TTC549 (cell line): ENCODE results near the gene JAG2.

Source experiments
- FAIRE-seq: peaks from 2 replicates; lab custom pipeline; 2012; peaks lifted over from hg19 to GRCh38; lab: Jason Lieb, UNC

The JAG2 gene

GRCh38 chr14:105203057-105203531 is 34.5 kb upstream of the JAG2 start:
- no peak for FAIRE-seq

GRCh38 chr14:105201925-105202513 is 33.4 kb upstream of the JAG2 start:
- FAIRE-seq: no peak

GRCh38 chr14:105201156-105201924 is 32.8 kb upstream of the JAG2 start:
- no peak for FAIRE-seq

DNA sequence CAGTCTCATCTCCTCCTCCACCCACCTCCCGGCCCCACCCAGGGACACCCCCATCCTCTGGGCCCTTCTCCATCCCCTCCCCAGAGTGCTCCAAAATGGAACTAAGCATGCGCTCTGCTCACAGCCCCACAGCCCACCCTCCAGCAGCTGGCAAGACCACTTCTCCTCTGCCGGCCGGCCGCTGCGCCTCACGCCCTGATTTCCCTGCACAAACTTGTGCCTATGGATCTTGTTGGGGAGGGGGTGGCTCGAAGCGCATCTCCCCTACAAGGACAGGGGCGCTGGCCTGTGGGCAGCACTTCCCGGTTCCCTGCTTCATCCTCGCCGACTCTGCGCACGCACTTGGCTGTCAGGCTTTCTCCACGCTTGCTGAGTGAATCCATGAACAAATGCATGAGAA is 32.1 kb upstream of the JAG2 start:
- FAIRE-seq: no peak

DNA sequence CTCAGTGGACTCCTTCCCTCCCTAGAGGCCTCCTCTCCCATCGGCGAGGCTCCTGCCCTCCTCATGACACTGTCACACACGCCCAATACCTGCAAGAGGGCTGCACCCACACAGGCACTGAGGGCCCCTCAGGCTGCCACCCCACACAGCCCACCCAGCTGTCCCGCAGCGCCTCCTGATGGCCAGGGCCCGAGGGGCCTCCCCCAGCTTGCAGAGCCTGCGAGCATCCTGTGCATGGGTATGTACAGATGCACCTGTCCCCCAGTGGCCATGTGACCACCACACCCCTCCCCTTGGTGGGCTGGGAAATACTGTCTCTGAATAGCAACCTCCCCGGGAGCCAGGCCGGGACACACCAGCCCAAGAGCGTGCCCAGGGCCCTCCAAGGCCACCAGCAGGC is 31.5 kb upstream of the JAG2 start:
- FAIRE-seq: no peak

GRCh38 chr14:105199093-105199492 is 30.5 kb upstream of the JAG2 start:
- FAIRE-seq: no peak

DNA sequence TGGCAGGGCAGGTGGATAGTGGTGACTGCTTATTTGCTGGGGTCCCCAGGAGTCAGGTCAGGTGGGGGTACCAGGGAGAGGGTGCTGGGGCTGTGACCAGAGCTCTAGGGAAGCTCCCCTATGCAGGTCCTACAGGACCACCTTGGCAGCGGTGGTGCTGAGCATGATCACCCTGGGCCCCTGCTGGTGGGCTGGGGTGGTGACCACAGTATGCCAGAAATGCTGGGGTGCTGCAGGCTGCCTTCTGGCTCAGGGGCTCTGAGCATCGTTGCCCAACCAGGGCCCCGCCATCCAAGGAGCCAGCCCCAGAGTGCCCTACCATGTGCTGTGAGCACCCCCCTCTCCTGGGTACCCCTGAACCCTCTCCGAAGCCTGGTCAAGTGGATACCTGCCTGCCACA is 30.0 kb upstream of the JAG2 start:
- FAIRE-seq: no peak

- FAIRE-seq: no peak
Measured at GRCh38 chr14:105197211-105197641, 28.6 kb upstream of the JAG2 start.

DNA sequence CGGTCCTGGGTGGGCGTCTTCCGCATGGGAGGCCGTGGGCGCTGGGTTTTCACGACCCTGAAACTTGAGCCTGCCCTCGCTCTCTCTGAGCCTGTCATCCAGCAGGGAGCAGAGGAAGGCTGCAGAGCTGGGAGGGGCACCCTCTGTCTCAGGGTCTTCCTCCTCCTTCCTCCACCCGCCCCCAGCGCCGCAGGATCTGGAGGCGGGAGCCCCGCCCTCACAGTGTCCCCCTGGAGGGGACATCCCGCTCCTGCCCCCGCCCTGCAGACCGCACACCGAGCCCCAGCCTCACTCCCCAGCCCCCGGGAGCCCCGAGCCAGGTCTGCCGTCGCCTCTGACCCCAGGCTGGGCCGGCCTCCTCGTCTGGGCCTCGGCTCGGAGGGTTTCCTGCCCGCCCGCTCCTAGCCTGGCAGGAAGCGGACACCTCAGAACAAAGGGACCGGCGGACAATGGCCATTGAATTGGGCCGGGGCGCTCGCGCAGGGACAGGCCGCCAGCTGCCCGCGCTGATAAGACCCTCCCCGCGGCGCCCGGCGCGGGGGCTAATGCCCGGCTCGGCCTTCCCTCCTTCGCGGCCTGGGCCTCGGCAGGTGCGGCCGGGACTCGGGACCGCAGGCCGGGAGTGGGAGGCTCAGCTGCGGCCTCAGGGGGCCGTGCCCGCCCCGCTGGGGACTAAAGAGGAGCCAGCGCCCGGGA is 27.8 kb upstream of the JAG2 start:
- no peak for FAIRE-seq

GRCh38 chr14:105195522-105196264 is 27.1 kb upstream of the JAG2 start:
- FAIRE-seq: no peak

DNA sequence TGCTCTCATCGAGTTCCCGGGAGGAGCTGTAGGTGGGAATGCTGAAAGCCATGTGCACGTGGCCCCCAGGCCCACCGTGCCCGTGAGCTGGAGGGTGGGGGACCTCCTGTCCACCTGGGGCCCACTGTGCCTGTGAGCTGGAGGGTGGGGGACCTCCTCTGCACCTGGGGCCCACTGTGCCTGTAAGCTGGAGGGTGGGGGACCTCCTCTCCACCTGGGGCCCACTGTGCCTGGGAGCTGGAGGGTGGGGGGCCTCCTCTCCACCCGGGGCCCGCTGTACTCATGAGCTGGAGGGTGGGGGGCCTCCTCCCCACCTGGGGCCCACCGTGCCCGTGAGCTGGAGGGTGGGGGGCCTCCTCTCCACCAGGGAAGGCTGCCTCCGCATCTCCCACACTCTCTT is 26.5 kb upstream of the JAG2 start:
- FAIRE-seq: no peak

DNA sequence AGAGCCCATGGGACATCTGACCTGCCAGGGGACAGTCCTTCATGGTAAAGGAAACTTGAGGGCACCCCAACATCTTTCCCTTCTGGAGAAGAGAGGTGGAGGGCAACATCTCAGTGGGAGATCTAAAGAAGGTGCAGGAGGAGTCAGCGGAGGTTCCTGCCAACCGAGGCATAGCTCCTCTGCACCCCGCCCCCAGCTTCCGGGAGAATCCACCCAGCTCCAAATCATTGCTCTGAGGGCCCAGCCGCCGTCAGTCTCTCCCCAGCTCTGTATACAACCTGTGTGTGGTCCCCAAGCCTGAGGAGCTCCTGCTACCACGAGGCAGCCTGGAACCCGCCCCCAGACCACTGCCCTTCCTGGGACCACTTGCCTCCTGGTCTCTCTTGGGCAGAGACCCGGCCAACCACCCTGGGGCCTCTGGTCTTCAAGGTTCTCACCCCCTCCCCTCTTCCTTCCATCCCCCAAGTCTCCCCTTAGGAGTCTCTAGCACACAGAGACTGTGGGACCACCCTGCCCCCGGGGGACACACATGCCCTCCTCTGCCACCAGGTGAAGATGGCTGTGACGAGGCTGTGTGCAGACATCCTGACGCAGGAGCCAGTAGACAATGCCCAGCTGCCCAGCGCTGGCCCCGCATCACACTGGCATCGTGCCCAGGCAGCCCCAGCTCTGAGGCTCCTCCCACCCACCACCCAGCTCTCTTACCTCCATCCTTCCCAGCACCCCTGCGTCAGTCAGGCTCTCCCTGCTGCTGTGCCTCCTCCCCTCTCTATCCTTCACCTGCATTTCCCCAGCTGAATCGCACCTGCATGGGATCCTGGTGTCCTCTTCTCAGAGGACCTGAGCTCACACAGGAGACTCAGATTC is 25.6 kb upstream of the JAG2 start:
- no peak for FAIRE-seq

DNA sequence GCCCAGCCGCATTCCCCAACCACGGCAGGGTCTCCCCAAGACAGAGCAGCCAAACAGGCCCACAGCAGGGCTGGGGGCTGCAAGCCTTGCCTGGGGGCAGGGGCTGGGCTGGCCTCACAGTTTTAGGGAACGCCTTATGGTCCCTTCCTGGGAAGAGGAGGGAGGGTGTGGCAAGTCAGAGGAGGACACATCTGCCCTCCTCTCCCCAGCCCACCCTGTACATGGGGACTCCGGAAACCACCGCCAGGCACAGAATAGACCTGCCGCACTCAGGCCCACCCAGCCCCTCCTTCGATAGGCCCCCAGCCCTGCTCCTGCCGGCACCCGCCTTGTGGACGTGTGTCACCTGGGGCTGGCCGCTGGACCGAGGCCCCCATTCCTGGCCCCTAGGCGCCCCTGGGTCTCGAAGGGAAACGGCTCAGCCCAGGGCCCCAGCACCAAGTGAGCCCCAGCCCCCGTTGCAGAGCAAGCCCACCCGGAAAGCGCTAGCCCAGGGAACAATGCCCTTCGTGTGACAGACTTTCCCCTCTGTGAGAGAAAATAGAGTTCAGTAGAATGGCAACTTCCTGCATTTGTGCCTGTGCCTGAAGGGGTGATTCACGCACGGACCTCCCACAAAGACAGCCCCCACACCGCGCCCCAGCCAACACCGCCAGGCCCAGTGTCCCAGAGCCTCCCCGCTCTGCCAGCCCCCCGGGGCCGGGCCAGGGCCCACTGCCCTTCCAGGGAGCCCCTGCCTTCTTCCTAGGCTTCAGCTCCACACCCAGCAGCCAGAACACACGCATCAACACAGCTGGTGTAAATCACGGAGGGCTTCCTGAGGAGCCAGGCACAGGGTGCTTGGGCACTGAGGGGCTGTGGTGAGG is 24.5 kb upstream of the JAG2 start:
- no peak for FAIRE-seq

GRCh38 chr14:105187935-105188524 is 19.5 kb upstream of the JAG2 start:
- no peak for FAIRE-seq

DNA sequence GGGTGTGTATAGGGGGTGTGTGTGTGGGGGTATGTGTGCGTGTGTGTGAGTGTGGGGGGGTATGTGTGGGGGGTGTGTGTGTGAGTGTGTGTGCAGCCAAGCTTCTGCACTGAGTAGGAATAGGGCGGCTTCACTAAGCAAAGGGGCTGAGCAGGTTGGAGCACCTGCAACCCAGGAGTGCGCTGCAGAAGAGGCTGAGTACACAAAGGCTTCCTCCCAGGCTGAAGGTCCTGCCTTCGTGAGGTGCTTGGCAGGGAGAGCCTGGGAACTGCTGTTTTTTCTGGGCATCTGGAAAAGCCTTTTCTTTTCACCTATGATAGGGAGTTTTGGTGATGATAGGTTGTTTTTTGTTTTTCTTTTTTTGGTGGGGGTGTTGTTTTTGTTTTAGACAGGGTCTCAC is 18.5 kb upstream of the JAG2 start:
- FAIRE-seq: no peak

DNA sequence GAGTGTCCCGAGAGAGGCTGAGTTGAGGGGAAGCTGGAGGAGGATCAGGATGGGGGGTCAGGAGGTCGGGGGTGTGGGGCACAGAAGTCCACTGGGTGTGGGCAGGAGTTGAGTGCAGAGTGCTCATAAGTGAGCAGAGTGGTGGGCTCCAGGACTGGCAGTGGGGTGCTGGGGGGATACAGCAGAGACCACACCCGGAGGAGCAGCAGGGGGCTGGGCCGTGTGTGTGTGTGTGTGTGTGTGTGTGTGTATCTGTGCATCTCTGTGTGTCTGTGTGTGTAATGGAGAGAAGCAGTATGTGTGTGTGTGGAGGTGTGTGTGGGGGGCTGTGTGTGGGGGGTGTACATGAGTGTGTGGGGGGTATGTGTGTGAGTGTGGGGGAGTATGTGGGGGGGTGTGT is 17.4 kb upstream of the JAG2 start:
- no peak for FAIRE-seq

DNA sequence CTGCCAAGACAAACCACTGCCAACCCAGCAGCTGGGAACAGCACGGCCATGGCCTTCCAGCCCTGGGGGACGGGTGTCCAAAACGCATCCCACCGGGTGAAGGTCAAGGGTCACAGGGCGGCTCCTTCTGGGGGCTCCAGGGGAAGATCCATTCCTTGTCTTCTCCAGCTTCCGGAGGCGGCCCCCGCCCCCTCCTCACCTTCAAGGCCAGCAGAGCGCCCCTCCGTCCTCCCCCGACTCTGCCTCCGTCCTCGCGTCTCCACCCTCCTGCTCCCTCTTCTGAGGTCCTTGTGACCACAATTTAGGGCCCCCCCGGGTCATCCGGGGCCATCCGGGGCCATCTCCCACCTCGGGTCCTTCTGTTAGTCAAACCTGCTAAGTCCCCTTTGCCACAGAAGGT is 16.4 kb upstream of the JAG2 start:
- FAIRE-seq: no peak

DNA sequence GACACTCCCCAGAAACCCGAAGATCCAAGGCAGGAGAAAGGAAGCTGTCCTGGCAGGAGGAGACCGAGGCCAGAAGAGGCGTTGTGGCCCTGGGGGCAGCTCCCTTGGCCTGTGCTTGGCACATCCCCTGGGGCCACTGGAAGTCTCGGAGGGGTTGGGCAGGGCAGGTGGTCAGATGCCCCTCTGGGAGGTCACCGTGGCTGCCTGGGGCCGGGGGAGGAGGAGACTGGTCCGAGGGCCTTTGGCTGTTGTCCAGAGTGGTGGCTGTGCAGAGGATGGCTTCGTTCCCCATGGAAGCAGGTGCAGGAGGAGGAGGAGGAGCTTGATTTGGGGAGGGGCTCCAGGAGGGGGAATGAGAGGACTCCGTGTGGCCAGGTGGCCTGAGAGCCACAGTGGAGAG is 15.9 kb upstream of the JAG2 start:
- FAIRE-seq: no peak

DNA sequence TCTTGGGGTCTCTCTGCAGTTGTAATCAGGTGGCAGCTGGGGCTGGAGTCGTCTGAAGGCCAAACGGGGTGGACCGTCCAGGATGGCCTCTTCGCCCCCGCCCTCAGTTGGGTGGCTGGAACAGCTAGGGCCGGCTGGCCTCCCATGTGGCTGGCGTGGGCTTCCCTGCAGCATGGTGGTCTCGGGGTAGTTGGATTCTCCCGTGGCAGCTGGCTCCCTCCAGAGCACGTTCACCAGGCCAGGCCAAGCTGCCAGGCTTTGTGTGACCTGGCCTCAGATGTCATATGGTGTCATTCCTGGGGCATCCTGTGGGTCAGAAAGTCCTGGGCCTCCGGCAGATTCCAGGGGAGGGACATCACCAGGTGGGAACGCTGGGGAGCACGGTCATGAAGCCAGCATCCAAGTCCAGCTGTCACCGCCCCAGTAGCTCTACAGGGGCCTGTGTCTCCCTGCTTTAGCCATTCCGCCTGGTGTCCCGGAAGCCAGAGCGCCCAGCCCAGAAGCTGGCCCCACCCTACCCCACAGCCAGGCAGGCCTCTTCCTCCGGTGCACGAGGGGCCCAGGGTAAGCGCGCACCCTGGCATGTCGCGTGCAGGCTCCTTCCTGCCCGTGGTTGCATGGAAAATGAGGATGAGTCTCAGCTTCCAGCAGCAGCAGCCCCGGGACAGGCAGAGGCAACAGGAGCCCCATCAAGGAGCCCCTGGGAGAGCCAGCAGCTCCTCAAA is 13.9 kb upstream of the JAG2 start:
- no peak for FAIRE-seq
